ENCODE data around the gene ATG16L2. TPM values are rescaled to one million over a fixed set of nuclear protein-coding genes. Genes with fewer than 3 reads are reported as not detected.

ATG16L2 gene
- total and polyA plus RNA-seq, 4 donors = 4.7 to 17.8 (median 7.4) TPM

- H3K4me1 ChIP-seq (ENCODE audit: control insufficient read depth in 4 of 4, insufficient read depth in 4 of 4, low read length in 3 of 4) = no peaks in the 10 kb centered on the region
- H3K4me3 ChIP-seq (ENCODE audit: low read depth in 1 of 3, low read length in 3 of 3) = no peak overlapping the region
- TF ChIP-seq ATF3 (IDR thresholded peaks at IDR 0.05) (no peak), REST (IDR thresholded peaks at IDR 0.05) (no peak), MAX (IDR thresholded peaks at IDR 0.05) (no peak), CTCF (IDR thresholded peaks at IDR 0.05; ENCODE audit: low read depth, low read length, missing input control) (no peak), GABPA (IDR thresholded peaks at IDR 0.05 in 1 of 2, conservative IDR thresholded peaks at IDR 0.05 in 1 of 2) (no peak)
- H3K27me3 ChIP-seq (ENCODE audit: control insufficient read depth in 4 of 4, insufficient read depth in 4 of 4, low read length in 3 of 4) = no peaks in the 10 kb centered on the region
- no peak overlapping the region for H3K27ac ChIP-seq (ENCODE audit: low read depth in 1 of 2, low read length in 2 of 2)
- no peak overlapping the region for H3K9ac ChIP-seq (ENCODE audit: low read depth in 1 of 2, low read length in 2 of 2)
- DNase-seq (ENCODE audit: low spot score) = no peak
- 98% methylated on average over 3 of the region's 3 CpGs for WGBS
- H3K36me3 ChIP-seq (ENCODE audit: control insufficient read depth in 4 of 4, insufficient read depth in 3 of 4, low read depth in 1 of 4, low read length in 3 of 4) = peaks cover 0 to 3% (median 2%) of the 10 kb centered on the region in 4 donors
- H3K9me3 ChIP-seq (ENCODE audit: control insufficient read depth in 4 of 4, low read length in 3 of 4) = no peaks in the 10 kb centered on the region
These were observed 36.6 kb downstream of the ATG16L2 start for GRCh38 chr11:72850832-72851231.

DNA sequence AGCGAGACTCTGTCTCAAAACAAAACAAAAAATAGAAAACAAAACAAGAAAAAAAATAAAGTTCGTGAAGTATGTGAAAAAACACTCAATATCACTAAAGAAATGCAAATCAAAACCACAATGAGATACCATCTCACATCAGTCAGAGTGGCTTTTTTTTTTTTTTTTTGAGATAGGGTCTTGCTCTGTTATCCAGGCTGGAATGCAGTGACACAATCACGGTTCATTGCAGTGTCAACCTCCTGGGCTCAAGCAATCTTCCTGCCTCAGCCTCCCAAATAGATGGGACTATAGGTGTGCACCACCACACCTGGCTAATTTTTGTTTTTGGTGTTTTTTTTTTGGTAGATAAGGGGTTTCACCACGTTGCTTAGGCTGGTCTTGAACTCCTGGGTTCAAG lies 37.5 kb downstream of the ATG16L2 start:
- H3K4me1 ChIP-seq (ENCODE audit: control insufficient read depth in 4 of 4, insufficient read depth in 4 of 4, low read length in 3 of 4) = no peaks in the 10 kb centered on the region
- 95% methylated on average over 4 of the region's 4 CpGs for WGBS
- no peak for DNase-seq (ENCODE audit: low spot score)
- H3K27me3 ChIP-seq (ENCODE audit: control insufficient read depth in 4 of 4, insufficient read depth in 4 of 4, low read length in 3 of 4) = no peaks in the 10 kb centered on the region
- no peak overlapping the region for H3K27ac ChIP-seq (ENCODE audit: low read depth in 1 of 2, low read length in 2 of 2)
- H3K36me3 ChIP-seq (ENCODE audit: control insufficient read depth in 4 of 4, insufficient read depth in 3 of 4, low read depth in 1 of 4, low read length in 3 of 4) = peaks cover 0 to 3% (median 2%) of the 10 kb centered on the region in 4 donors
- H3K4me3 ChIP-seq (ENCODE audit: low read depth in 1 of 3, low read length in 3 of 3) = no peak overlapping the region
- H3K9ac ChIP-seq (ENCODE audit: low read depth in 1 of 2, low read length in 2 of 2) = no peak overlapping the region
- TF ChIP-seq REST (IDR thresholded peaks at IDR 0.05) (no peak), NR2F2 (IDR thresholded peaks at IDR 0.05) (no peak), SP1 (IDR thresholded peaks at IDR 0.05) (no peak), GABPA (IDR thresholded peaks at IDR 0.05 in 1 of 2, conservative IDR thresholded peaks at IDR 0.05 in 1 of 2) (no peak), EGR1 (IDR thresholded peaks at IDR 0.05; ENCODE audit: low read depth in 2 of 2) (no peak), TAF1 (conservative IDR thresholded peaks at IDR 0.05) (no peak)
- no peaks in the 10 kb centered on the region for H3K9me3 ChIP-seq (ENCODE audit: control insufficient read depth in 4 of 4, low read length in 3 of 4)

All from liver (tissue), 9 donors.